ENCODE measurements around the gene LRP5.
A peak's percentile ranks its signal among the peaks of the same experiment; 100 is the strongest.

- TF ChIP-seq POLR2A (IDR thresholded peaks at IDR 0.05) = no peak
- peak; percentile 88 to 93 (median 92) for TF ChIP-seq CTCF (IDR thresholded peaks at IDR 0.05)
Measured at GRCh38 chr11:68447015-68447801, 134.8 kb downstream of the LRP5 start.
